Naive thymus-derived CD8-positive, alpha-beta T cell (primary cell): Measurements from ENCODE around the gene CCDC93. TPM values are rescaled to one million over a fixed set of nuclear protein-coding genes. Genes with fewer than 3 reads are reported as not detected.
"Not testable (repeated sequence)": the region's sequence is repeated elsewhere in the genome, so short reads cannot be mapped to it uniquely, and the experiment has no call there.

Experiments
- ATAC-seq, 2 donors: fragments of 150-1000 bp; cut with Tn5 transposase in 1 of 2; sonication (Bioruptor Pico), chemical (Tn5 transposase) in 1 of 2; 1 replicate in 1 of 2; 2 replicates in 1 of 2; pipeline ENCODE4 v1.10.0; 2021; ENCODE audit warnings: mild to moderate bottlenecking in 2 of 2, moderate library complexity in 2 of 2
- POLR2A ChIA-PET: fragments of 350-600 bp; sonication (Branson Sonifier 250); formaldehyde crosslinking; loops from one replicate; lab custom pipeline; 2021; ENCODE audit warnings: antibody characterized with exemption; lab: Charles Lee
- DNase-seq, 10 donors: peaks; one replicate each; pipeline versions ENCODE4 v3.0.0 to v3.0.0-alpha.2; 2020 to 2022
- H3K27ac Mint-ChIP-seq, 10 donors: one replicate each; pipeline ENCODE4 v1.8.0; 2020 to 2022; ENCODE audit warnings: mild to moderate bottlenecking in 10 of 10, mixed read lengths in 10 of 10, moderate library complexity in 4 of 10, inconsistent platforms in 1 of 10
- H3K27me3 Mint-ChIP-seq, 5 donors: one replicate each; pipeline ENCODE4 v1.8.0; 2021 to 2022; ENCODE audit warnings: mixed read lengths in 5 of 5
- H3K36me3 Mint-ChIP-seq, 3 donors: one replicate each; pipeline ENCODE4 v1.8.0; 2020 to 2022; ENCODE audit warnings: mixed read lengths in 3 of 3, mild to moderate bottlenecking in 2 of 3, inconsistent platforms in 1 of 3
- H3K4me1 Mint-ChIP-seq, 4 donors: one replicate each; pipeline ENCODE4 v1.8.0; 2021 to 2022; ENCODE audit warnings: mixed read lengths in 4 of 4
- H3K4me3 Mint-ChIP-seq, 10 donors: one replicate each; pipeline ENCODE4 v1.8.0; 2020 to 2022; ENCODE audit warnings: mild to moderate bottlenecking in 10 of 10, mixed read lengths in 10 of 10, moderate library complexity in 6 of 10, inconsistent platforms in 1 of 10
- H3K9me3 Mint-ChIP-seq, 9 donors: one replicate each; pipeline ENCODE4 v1.8.0; 2020 to 2022; ENCODE audit warnings: mixed read lengths in 9 of 9, mild to moderate bottlenecking in 3 of 9, inconsistent platforms in 1 of 9, moderate library complexity in 1 of 9
- polyA plus RNA-seq, 3 donors: library from polyadenylated mRNA; unstranded; fragments of 300-500 nt; fragmentation: Illumina TruSeq; gene quantifications; one replicate each; pipeline ENCODE4 v1.2.3, GENCODE V29; 2021
- total RNA-seq, 8 experiments: library from RNA in 2 of 8; stranded (reverse) in 2 of 8; gene quantifications; one replicate each; pipeline ENCODE4 v1.2.3 and lab custom pipeline; 2021 to 2026

Gene CCDC93
- total and polyA plus RNA-seq, 5 experiments from 2014 or later: 2.7 to 72.7 (median 6.4) TPM

DNA sequence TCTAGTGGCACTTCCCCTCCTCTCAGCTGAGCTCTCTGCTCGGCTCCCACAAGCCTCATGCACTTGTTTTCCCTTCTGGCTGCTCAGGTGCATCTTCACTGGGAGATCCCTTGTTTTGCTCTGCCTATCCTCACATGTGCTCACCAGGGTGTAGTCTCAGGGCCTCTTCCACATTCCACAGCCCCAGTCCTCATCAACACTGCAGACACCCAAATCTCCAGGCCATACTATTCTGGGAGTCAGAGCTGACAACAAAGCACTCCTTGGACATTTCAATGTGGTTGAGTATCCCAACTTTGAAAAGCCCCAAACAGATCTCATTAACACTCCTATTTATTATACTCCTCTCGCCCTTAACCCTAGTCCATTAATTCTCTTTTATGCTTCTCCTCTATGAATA is 71.3 kb downstream of the CCDC93 start:
- Mint-ChIP-seq H3K9me3 (no peaks in the 10 kb centered on the region), H3K4me3 (no peak overlapping the region), H3K36me3 (peaks cover 30 to 99% (median 56%) of the 10 kb centered on the region in 3 donors), H3K4me1 (peaks cover 0 to 11% (median 0%) of the 10 kb centered on the region in 4 donors), H3K27me3 (no peaks in the 10 kb centered on the region), H3K27ac (peak overlapping the region in 3 of 10 donors; percentile 20 to 60 (median 45))
- DNase-seq: no peak
- POLR2A ChIA-PET: interaction anchor here (0.8 kb wide), 1 partner anchor 69 kb away, joined by 4 read pairs; no protein-coding TSS in a partner anchor
- ATAC-seq: no peak

DNA sequence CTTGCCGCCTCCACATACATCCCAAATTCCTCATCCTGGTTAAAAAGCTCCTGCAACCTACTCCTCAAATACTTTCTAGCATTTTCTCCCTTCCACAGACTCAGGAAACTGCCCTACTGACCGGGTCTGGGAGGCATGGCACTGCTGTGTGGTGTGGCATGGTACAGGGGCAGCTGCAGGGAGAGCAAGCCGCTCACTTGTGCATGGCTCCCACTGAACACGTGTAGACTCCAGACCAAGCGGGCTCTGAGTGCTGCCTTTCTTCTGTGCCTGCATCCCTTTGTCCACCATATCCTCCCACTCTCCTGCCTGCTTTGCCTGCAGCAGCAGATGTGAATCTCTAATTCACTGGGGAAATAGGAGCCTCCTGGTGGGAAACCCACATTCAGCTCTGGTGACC is 72.2 kb downstream of the CCDC93 start:
- H3K4me3 Mint-ChIP-seq: no peak overlapping the region
- peak overlapping the region in 2 of 10 donors; percentile 10 to 60 for H3K27ac Mint-ChIP-seq
- H3K36me3 Mint-ChIP-seq: peaks cover 25 to 99% (median 50%) of the 10 kb centered on the region in 3 donors
- H3K9me3 Mint-ChIP-seq: no peaks in the 10 kb centered on the region
- peaks cover 0 to 9% (median 0%) of the 10 kb centered on the region in 4 donors for H3K4me1 Mint-ChIP-seq
- no peak for ATAC-seq
- H3K27me3 Mint-ChIP-seq: no peaks in the 10 kb centered on the region
- no peak for DNase-seq
- POLR2A ChIA-PET: no interaction called here

DNA sequence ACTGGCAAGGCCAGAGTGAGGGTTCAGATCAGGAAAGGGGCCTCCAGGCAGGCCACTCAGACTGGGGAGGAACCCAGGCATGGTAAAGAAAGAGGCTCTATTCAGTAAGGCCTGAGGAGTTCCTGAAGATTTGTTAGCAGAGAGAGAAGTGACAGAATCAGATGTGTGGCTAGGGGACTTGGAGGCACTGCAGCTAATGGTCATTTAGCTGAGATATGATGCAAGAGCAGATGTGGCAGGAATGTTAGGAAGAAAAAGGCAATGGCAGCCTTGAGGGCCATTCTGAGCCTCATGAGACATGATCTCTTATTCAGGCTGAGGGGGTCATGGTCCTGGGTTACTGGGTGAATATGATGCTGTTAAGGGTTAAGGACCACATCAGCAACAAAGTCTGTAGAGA is 73.4 kb downstream of the CCDC93 start:
- H3K4me3 Mint-ChIP-seq: no peak overlapping the region
- H3K27me3 Mint-ChIP-seq: no peaks in the 10 kb centered on the region
- H3K36me3 Mint-ChIP-seq: peaks cover 28 to 99% (median 45%) of the 10 kb centered on the region in 3 donors
- POLR2A ChIA-PET: no interaction called here
- peaks cover 0 to 9% (median 0%) of the 10 kb centered on the region in 4 donors for H3K4me1 Mint-ChIP-seq
- DNase-seq (no peak), ATAC-seq (no peak)
- no peaks in the 10 kb centered on the region for H3K9me3 Mint-ChIP-seq
- peak overlapping the region in 3 of 10 donors; percentile 29 to 58 (median 57) for H3K27ac Mint-ChIP-seq

GRCh38 chr2:117938611-117939010 is 75.3 kb downstream of the CCDC93 start:
- H3K9me3 Mint-ChIP-seq: no peaks in the 10 kb centered on the region
- no peak overlapping the region for H3K4me3 Mint-ChIP-seq
- peak overlapping the region in 1 of 10 donors; percentile 6 for H3K27ac Mint-ChIP-seq
- no peak for ATAC-seq
- POLR2A ChIA-PET: no interaction called here
- peaks cover 20 to 98% (median 53%) of the 10 kb centered on the region in 3 donors for H3K36me3 Mint-ChIP-seq
- no peak for DNase-seq
- no peaks in the 10 kb centered on the region for H3K27me3 Mint-ChIP-seq
- H3K4me1 Mint-ChIP-seq: peaks cover 0 to 9% (median 0%) of the 10 kb centered on the region in 4 donors

DNA sequence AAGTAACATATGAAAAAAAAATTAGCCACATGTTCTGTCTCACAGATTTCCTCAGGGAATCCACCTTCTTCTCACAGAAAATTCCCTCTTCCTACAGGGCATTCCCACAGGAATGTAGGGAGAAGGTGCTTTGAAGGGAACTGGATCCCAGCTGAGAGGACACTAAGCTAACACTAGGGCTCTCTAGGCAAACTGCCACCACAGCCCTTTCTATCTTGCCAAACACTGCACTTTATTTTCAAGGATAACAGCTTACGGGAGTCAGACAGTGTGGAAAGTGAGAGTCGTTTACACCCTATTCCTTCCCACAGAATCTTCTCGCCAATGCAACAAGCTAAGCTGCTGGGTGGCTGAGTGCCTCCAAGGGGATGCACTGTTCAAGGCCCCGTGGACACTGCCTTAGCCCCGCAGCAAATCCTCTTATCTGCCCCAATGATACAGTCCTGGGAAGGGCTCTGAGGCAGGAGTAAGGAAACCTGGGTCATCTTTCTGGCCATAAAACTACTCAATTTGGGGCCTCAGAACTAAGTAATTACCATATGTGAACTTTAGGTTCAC is 76.9 kb downstream of the CCDC93 start:
- POLR2A ChIA-PET: no interaction called here
- DNase-seq: no peak
- peaks cover 32 to 97% (median 65%) of the 10 kb centered on the region in 3 donors for H3K36me3 Mint-ChIP-seq
- no peak for ATAC-seq
- no peaks in the 10 kb centered on the region for H3K9me3 Mint-ChIP-seq
- no peaks in the 10 kb centered on the region for H3K27me3 Mint-ChIP-seq
- H3K4me1 Mint-ChIP-seq: peaks cover 0 to 8% (median under 1%) of the 10 kb centered on the region in 4 donors
- H3K4me3 Mint-ChIP-seq: no peak overlapping the region
- H3K27ac Mint-ChIP-seq: no peak overlapping the region

- Mint-ChIP-seq H3K4me1 (peaks cover 0 to 9% (median 4%) of the 10 kb centered on the region in 4 donors), H3K9me3 (peaks cover 0 to under 1% (median 0%) of the 10 kb centered on the region in 9 donors), H3K27ac (no peak overlapping the region), H3K36me3 (peaks cover 42 to 97% (median 74%) of the 10 kb centered on the region in 3 donors), H3K4me3 (no peak overlapping the region), H3K27me3 (no peaks in the 10 kb centered on the region)
- POLR2A ChIA-PET: no interaction called here
- ATAC-seq (no peak), DNase-seq (no peak)
Observed at GRCh38 chr2:117935954-117936353, 77.9 kb downstream of the CCDC93 start.

DNA sequence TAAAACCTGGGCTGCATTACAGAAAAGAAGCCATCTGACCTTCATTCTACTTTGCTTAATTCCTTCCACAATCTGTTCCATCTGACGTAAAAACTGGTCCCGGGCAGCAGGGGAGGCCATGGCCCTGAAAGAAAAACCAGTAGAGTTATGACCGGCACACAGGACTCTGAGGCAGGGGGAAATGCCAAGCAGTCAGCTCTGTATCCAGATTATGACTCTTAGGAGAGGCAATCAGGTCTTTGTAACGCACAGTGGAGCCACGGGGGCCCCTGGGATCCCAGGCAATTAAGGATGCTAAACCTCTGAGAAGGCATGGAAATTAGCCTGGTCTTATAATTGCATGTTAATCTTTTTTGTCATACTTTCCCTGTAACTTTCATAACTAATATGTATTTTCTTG is 78.4 kb downstream of the CCDC93 start:
- ATAC-seq (no peak), DNase-seq (no peak)
- Mint-ChIP-seq H3K27ac (peak overlapping the region in 1 of 10 donors; percentile 87), H3K4me1 (peaks cover 0 to 14% (median 3%) of the 10 kb centered on the region in 4 donors), H3K4me3 (no peak overlapping the region), H3K27me3 (no peaks in the 10 kb centered on the region), H3K9me3 (peaks cover 0 to 2% (median 0%) of the 10 kb centered on the region in 9 donors), H3K36me3 (peaks cover 46 to 97% (median 74%) of the 10 kb centered on the region in 3 donors)
- POLR2A ChIA-PET: no interaction called here

- peak overlapping the region in 2 of 10 donors; percentile 56 to 58 for H3K27ac Mint-ChIP-seq
- peaks cover 0 to 16% (median under 1%) of the 10 kb centered on the region in 4 donors for H3K4me1 Mint-ChIP-seq
- peaks cover 0 to 10% (median 3%) of the 10 kb centered on the region in 9 donors for H3K9me3 Mint-ChIP-seq
- no peaks in the 10 kb centered on the region for H3K27me3 Mint-ChIP-seq
- POLR2A ChIA-PET: no interaction called here
- ATAC-seq (no peak), DNase-seq (no peak)
- H3K36me3 Mint-ChIP-seq: peaks cover 49 to 97% (median 75%) of the 10 kb centered on the region in 3 donors
- no peak overlapping the region for H3K4me3 Mint-ChIP-seq
Observed at GRCh38 chr2:117933884-117934354, 80.0 kb downstream of the CCDC93 start.

- ATAC-seq (no peak), DNase-seq (no peak)
- Mint-ChIP-seq H3K9me3 (peaks cover 0 to 10% (median 3%) of the 10 kb centered on the region in 9 donors), H3K4me1 (peaks cover 0 to 16% (median under 1%) of the 10 kb centered on the region in 4 donors), H3K36me3 (peaks cover 49 to 97% (median 86%) of the 10 kb centered on the region in 3 donors), H3K27me3 (no peaks in the 10 kb centered on the region), H3K27ac (peak overlapping the region in 1 of 10 donors; percentile 20), H3K4me3 (no peak overlapping the region)
- POLR2A ChIA-PET: no interaction called here
Observed at GRCh38 chr2:117931978-117932377, 81.9 kb downstream of the CCDC93 start.

DNA sequence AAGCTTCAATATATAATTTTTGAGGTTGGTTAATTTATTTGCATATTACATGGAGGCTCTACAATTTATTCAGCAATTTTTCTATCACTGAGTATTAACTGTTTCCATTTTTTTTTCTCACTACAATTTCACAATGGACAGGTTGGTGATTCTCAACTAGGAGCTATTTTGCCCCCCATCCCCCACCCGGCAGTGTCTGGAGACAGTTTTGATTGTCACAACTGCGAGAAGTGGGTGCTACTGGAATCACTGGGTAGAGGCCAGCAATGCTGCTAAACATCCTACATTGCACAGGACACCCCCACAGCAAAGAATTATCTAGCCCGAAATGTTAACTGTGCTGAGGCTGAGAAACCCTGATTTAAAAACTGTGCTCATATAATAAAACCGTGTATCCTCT is 82.6 kb downstream of the CCDC93 start:
- no peak overlapping the region for H3K4me3 Mint-ChIP-seq
- ATAC-seq: no peak
- POLR2A ChIA-PET: no interaction called here
- DNase-seq: no peak
- H3K9me3 Mint-ChIP-seq: peaks cover 0 to 10% (median 3%) of the 10 kb centered on the region in 9 donors
- peak overlapping the region in 1 of 10 donors; percentile 8 for H3K27ac Mint-ChIP-seq
- H3K27me3 Mint-ChIP-seq: no peaks in the 10 kb centered on the region
- H3K36me3 Mint-ChIP-seq: peaks cover 44 to 97% (median 87%) of the 10 kb centered on the region in 3 donors
- peaks cover 0 to 16% (median under 1%) of the 10 kb centered on the region in 4 donors for H3K4me1 Mint-ChIP-seq

GRCh38 chr2:117930775-117931174 is 83.1 kb downstream of the CCDC93 start:
- Mint-ChIP-seq H3K4me3 (no peak overlapping the region), H3K27ac (peak overlapping the region in 3 of 10 donors; percentile 8 to 81 (median 46)), H3K4me1 (peaks cover 0 to 16% (median 2%) of the 10 kb centered on the region in 4 donors), H3K9me3 (peaks cover 0 to 10% (median 3%) of the 10 kb centered on the region in 9 donors), H3K27me3 (no peaks in the 10 kb centered on the region), H3K36me3 (peaks cover 45 to 97% (median 86%) of the 10 kb centered on the region in 3 donors)
- POLR2A ChIA-PET: no interaction called here
- ATAC-seq: no peak
- no peak for DNase-seq

DNA sequence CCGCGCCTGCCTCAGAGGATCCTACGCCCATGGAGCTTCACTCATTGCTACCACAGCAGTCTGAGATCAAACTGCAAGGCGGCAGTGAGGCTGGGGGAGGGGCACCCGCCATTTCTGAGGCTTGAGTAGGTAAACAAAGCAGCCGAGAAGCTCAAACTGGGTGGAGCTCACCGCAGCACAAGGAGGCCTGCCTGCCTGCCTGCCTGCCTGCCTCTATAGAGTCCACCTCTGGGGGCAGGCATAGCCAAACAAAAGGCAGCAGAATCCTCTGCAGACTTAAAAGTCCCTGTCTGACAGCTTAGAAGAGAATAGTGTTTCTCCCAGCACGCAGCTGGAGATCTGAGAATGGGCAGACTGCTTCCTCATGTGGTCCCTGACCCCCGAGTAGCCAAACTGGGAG is 90.4 kb downstream of the CCDC93 start:
- not testable (repeated sequence) for H3K4me3 Mint-ChIP-seq, H3K4me1 Mint-ChIP-seq

DNA sequence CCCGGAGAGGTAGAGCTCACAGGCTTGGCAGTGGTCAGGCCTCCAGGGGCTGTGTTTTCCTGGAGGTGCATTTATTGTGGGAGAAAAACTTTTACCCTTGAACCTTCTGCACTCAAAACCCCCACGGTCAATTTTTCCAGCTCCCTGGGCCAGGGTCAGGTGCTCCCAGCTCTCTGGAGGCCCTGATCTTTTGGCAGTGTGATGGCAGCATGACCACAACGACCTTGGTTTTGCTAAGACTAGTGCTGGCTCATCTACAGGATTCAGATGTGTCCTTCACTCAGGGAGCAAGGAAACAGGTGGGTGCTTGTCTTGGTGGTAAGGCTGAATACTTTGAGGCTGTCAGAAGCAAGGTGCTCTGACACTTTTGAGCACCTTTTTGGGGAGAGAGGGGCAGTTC is 92.3 kb downstream of the CCDC93 start:
- ATAC-seq (no peak), DNase-seq (no peak)
- peaks cover 0 to 6% (median 0%) of the 10 kb centered on the region in 4 donors for H3K4me1 Mint-ChIP-seq
- H3K27ac Mint-ChIP-seq: peak overlapping the region in 1 of 10 donors; percentile 41
- no peaks in the 10 kb centered on the region for H3K27me3 Mint-ChIP-seq
- POLR2A ChIA-PET: no interaction called here
- H3K9me3 Mint-ChIP-seq: no peaks in the 10 kb centered on the region
- no peak overlapping the region for H3K4me3 Mint-ChIP-seq
- peaks cover 44 to 99% (median 90%) of the 10 kb centered on the region in 3 donors for H3K36me3 Mint-ChIP-seq

More for the DNA sequence above, 90.4 kb downstream of the CCDC93 start:
- ATAC-seq, H3K9me3 Mint-ChIP-seq, POLR2A ChIA-PET, H3K27me3 Mint-ChIP-seq, DNase-seq: not testable (repeated sequence)
- peak overlapping the region in 1 of 10 donors; percentile 44 for H3K27ac Mint-ChIP-seq
- peaks cover 32 to 98% (median 87%) of the 10 kb centered on the region in 3 donors for H3K36me3 Mint-ChIP-seq
